Neural progenitor cell (in vitro differentiated cells): ENCODE results near the gene STIL.

Experiments used
- EZH2phosphoT487 ChIP-seq: fragments of 200-600 bp; sonication (generic); IDR thresholded peaks from 2 replicates; pipeline ENCODE4 v1.6.1; 2017; ENCODE audit warnings: antibody characterized with exemption
- TF ChIP-seq, protein P1 (sequence below): fragments of 200-600 bp; sonication (generic); IDR thresholded peaks from 2 replicates; pipeline ENCODE4 v1.5.1; 2017; ENCODE audit warnings: antibody characterized with exemption, mild to moderate bottlenecking

- TF ChIP-seq, protein P1, sequence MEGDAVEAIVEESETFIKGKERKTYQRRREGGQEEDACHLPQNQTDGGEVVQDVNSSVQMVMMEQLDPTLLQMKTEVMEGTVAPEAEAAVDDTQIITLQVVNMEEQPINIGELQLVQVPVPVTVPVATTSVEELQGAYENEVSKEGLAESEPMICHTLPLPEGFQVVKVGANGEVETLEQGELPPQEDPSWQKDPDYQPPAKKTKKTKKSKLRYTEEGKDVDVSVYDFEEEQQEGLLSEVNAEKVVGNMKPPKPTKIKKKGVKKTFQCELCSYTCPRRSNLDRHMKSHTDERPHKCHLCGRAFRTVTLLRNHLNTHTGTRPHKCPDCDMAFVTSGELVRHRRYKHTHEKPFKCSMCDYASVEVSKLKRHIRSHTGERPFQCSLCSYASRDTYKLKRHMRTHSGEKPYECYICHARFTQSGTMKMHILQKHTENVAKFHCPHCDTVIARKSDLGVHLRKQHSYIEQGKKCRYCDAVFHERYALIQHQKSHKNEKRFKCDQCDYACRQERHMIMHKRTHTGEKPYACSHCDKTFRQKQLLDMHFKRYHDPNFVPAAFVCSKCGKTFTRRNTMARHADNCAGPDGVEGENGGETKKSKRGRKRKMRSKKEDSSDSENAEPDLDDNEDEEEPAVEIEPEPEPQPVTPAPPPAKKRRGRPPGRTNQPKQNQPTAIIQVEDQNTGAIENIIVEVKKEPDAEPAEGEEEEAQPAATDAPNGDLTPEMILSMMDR = no peak
- no peak for TF ChIP-seq EZH2phosphoT487
Observed at GRCh38 chr1:47323599-47324031, 9.7 kb upstream of the STIL start.
